ENCODE measurements around the gene ACSF3.

DNA sequence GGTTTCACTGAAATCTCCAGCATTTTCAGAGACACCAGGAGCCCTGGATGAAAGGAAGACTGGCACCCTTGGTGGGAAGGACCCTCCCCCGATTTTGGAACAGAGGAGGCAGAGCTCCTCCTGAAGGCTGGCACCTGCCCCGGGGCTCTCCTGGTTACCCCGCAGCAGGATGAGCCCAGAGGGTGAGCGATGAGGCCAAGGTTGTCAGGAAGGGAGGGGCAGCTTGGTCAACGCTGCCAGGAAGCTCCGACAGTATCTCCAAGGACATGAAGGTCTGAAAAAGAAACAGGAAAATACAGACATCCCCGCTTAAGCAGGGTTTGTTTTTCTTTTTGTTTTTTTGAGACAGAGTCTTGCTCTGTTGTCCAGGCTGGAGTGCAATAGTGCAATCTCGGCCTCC is 15.5 kb upstream of the ACSF3 start:
- TF ChIP-seq, protein P1, sequence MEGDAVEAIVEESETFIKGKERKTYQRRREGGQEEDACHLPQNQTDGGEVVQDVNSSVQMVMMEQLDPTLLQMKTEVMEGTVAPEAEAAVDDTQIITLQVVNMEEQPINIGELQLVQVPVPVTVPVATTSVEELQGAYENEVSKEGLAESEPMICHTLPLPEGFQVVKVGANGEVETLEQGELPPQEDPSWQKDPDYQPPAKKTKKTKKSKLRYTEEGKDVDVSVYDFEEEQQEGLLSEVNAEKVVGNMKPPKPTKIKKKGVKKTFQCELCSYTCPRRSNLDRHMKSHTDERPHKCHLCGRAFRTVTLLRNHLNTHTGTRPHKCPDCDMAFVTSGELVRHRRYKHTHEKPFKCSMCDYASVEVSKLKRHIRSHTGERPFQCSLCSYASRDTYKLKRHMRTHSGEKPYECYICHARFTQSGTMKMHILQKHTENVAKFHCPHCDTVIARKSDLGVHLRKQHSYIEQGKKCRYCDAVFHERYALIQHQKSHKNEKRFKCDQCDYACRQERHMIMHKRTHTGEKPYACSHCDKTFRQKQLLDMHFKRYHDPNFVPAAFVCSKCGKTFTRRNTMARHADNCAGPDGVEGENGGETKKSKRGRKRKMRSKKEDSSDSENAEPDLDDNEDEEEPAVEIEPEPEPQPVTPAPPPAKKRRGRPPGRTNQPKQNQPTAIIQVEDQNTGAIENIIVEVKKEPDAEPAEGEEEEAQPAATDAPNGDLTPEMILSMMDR (IDR thresholded peaks at IDR 0.05; ENCODE audit: low read depth, low read length): no peak
- TF ChIP-seq POLR2A (IDR thresholded peaks at IDR 0.05; ENCODE audit: extremely low read depth, insufficient read length) (no peak), MYC (IDR thresholded peaks at IDR 0.05; ENCODE audit: low read depth, low read length) (no peak)
- TF ChIP-seq, protein P2, sequence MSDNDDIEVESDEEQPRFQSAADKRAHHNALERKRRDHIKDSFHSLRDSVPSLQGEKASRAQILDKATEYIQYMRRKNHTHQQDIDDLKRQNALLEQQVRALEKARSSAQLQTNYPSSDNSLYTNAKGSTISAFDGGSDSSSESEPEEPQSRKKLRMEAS (IDR thresholded peaks at IDR 0.05; ENCODE audit: low read depth, low read length): no peak
